Upper lobe of right lung (tissue), 1 donor: Measurements from ENCODE around the gene AKR7A3. TPM values are rescaled to one million over a fixed set of nuclear protein-coding genes. Genes with fewer than 3 reads are reported as not detected.
"Not testable (repeated sequence)": the region's sequence is repeated elsewhere in the genome, so short reads cannot be mapped to it uniquely, and the experiment has no call there.

Experiments
- ATAC-seq: fragments of 200-7000 bp; cut with Tn5 transposase; one replicate; pipeline ENCODE4 v1.9.1; 2020; ENCODE audit warnings: mild to moderate bottlenecking, moderate library complexity
- DNase-seq: peaks from one replicate; pipeline ENCODE4 v3.0.0-alpha.2; 2020
- H3K27ac ChIP-seq: fragments of 200-600 bp; one replicate; pipeline ENCODE4 v1.8.0; 2022
- H3K27me3 ChIP-seq: fragments of 200-600 bp; one replicate; pipeline ENCODE4 v1.8.0; 2022; ENCODE audit warnings: mild to moderate bottlenecking
- H3K36me3 ChIP-seq: fragments of 200-600 bp; one replicate; pipeline ENCODE4 v1.8.0; 2022
- H3K4me1 ChIP-seq: fragments of 200-600 bp; one replicate; pipeline ENCODE4 v1.8.0; 2022
- H3K4me3 ChIP-seq: fragments of 200-600 bp; one replicate; pipeline ENCODE4 v1.8.0; 2022; ENCODE audit warnings: mild to moderate bottlenecking
- H3K9me3 ChIP-seq: fragments of 200-600 bp; one replicate; pipeline ENCODE4 v1.8.0; 2022
- CTCF ChIP-seq: fragments of 200-600 bp; IDR thresholded peaks from one replicate; pipeline ENCODE4 v1.8.0; 2022; ENCODE audit warnings: antibody characterized with exemption
- intact Hi-C: fragments of 100-400 bp; cut with DNase I; formaldehyde crosslinking; loops from one replicate; pipeline ENCODE4 v1.11.0; 2022
- long read RNA-seq: library from polyadenylated mRNA; unstranded; transcript quantifications from one replicate; pipeline ENCODE4 v2.0.0, GENCODE V29; 2021
- total RNA-seq: library from RNA; stranded (reverse); fragmentation: NEBNext Ultra II Directional; extraction: Animal tissue kit (Norgen Biotek cat#: 25700); gene quantifications from one replicate; pipeline ENCODE4 v1.2.1, GENCODE V29; 2021
- donor health status: DM: no; HTN: yes; CAD: no; lungs with severe emphysema.

AKR7A3 gene
- 0.43 TPM for total RNA-seq
- long read RNA-seq: 0 reads

DNA sequence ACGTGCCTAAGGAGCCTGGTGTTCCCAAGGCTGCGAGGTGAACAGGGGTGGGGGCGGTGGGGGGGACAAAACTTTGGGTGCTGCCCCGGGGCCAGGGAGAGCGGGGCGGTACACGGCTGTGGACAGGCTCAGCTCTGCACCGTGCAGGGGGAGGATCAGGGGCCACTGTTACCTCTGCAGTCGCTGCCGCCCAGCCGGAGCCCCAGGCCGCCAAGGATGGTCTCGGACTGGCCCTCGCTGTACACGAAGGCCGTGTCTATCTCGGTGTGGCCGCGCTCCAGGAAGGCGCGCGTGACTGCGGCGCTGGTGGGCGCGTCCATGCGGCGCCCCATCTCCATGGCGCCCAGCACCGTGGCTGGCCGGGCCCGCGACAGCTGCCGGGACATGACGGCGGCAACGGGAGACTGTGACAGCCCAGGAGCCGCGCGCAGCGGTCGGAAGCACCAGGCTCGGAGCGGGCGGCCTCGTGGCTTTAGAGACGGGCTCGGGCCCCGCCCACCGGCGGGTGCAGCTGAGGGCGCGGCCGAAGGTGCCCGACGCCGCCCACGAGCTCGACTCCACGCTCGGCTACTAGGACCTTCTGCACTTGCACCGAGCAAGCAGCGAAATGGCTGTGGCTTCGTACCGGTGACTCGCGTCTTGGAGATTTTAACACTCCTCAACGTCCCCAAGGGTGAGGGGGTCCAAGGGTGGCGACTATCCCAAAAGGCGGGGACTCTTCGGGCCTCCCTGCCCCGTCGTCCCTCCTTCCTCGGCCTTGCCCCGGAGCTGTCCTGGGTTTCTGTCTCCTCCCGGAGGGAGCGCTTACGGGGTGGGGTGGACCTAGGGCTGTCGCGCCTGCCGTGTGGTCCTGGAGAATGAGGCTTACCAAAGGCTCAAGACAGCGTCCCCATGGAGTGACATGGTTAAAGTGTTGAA is at the start of gene AKR7A3:
TSS of gene AKR7A3 (minus strand) at position 447 of the 918 bp plus-strand sequence. CDS start at position 386, 61 bp downstream.
- H3K27me3 ChIP-seq, H3K27ac ChIP-seq, H3K4me1 ChIP-seq, H3K9me3 ChIP-seq, intact Hi-C loops, H3K36me3 ChIP-seq: not testable (repeated sequence)
- ATAC-seq: peak; percentile 95
- peak within 1 kb of the TSS; percentile 44 for H3K4me3 ChIP-seq
- DNase-seq: peak; percentile 87

GRCh38 chr1:19338323-19338762 is 49.8 kb upstream of the AKR7A3 start:
- no peak for ATAC-seq
- intact Hi-C loops: no loop called here
- H3K9me3 ChIP-seq: no peaks in the 10 kb centered on the region
- TF ChIP-seq CTCF: no peak
- no peak for DNase-seq
- H3K27ac ChIP-seq: no peak overlapping the region
- no peaks in the 10 kb centered on the region for H3K27me3 ChIP-seq
- H3K4me1 ChIP-seq: no peaks in the 10 kb centered on the region
- H3K36me3 ChIP-seq: peaks cover 52% of the 10 kb centered on the region
- H3K4me3 ChIP-seq: no peak overlapping the region

- Histone ChIP-seq H3K27ac (no peak overlapping the region), H3K4me3 (no peak overlapping the region), H3K27me3 (no peaks in the 10 kb centered on the region), H3K9me3 (no peaks in the 10 kb centered on the region), H3K4me1 (no peaks in the 10 kb centered on the region), H3K36me3 (peaks cover 42% of the 10 kb centered on the region)
- intact Hi-C loops: no loop called here
- no peak for ATAC-seq
- no peak for DNase-seq
- no peak for TF ChIP-seq CTCF
Measured at GRCh38 chr1:19337289-19337688, 48.7 kb upstream of the AKR7A3 start.

GRCh38 chr1:19336543-19336942 is 48.0 kb upstream of the AKR7A3 start:
- intact Hi-C loops: no loop called here
- Histone ChIP-seq H3K9me3 (no peaks in the 10 kb centered on the region), H3K4me1 (no peaks in the 10 kb centered on the region), H3K36me3 (peaks cover 36% of the 10 kb centered on the region), H3K27ac (no peak overlapping the region), H3K27me3 (no peaks in the 10 kb centered on the region), H3K4me3 (no peak overlapping the region)
- TF ChIP-seq CTCF: no peak
- ATAC-seq (no peak), DNase-seq (no peak)

GRCh38 chr1:19333587-19334354 is 45.2 kb upstream of the AKR7A3 start:
- no peak for ATAC-seq
- H3K27ac ChIP-seq: no peak overlapping the region
- no peaks in the 10 kb centered on the region for H3K4me1 ChIP-seq
- no peak for TF ChIP-seq CTCF
- no peaks in the 10 kb centered on the region for H3K27me3 ChIP-seq
- peaks cover 16% of the 10 kb centered on the region for H3K36me3 ChIP-seq
- no peak for DNase-seq
- intact Hi-C loops: no loop called here
- H3K4me3 ChIP-seq: no peak overlapping the region
- no peaks in the 10 kb centered on the region for H3K9me3 ChIP-seq

- DNase-seq (no peak), ATAC-seq (no peak)
- Histone ChIP-seq H3K9me3 (no peaks in the 10 kb centered on the region), H3K4me3 (no peak overlapping the region), H3K27me3 (no peaks in the 10 kb centered on the region), H3K4me1 (no peaks in the 10 kb centered on the region), H3K36me3 (peaks cover 16% of the 10 kb centered on the region), H3K27ac (no peak overlapping the region)
- TF ChIP-seq CTCF: no peak
- intact Hi-C loops: no loop called here
Measured at GRCh38 chr1:19332832-19333231, 44.3 kb upstream of the AKR7A3 start.
